Vagina (tissue), 2 donors: ENCODE measurements around the gene GRIK3. TPM values are rescaled to one million over a fixed set of nuclear protein-coding genes. Genes with fewer than 3 reads are reported as not detected.

ENCODE experiments used
- DNase-seq, 2 donors: peaks; one replicate each; pipeline ENCODE4 v3.0.0-alpha.2; 2017; ENCODE audit errors: extremely low spot score in 2 of 2
- H3K27ac ChIP-seq: fragments of 200-600 bp; sonication (generic); one replicate; pipeline ENCODE4 v1.5.1; 2019
- H3K27me3 ChIP-seq: fragments of 200-600 bp; sonication (generic); one replicate; pipeline ENCODE4 v1.5.1; 2019
- H3K36me3 ChIP-seq, 2 donors: fragments of 200-600 bp; sonication (generic); one replicate each; pipeline ENCODE4 v1.5.1; 2017 to 2019
- H3K4me1 ChIP-seq: fragments of 200-600 bp; sonication (generic); one replicate; pipeline ENCODE4 v1.5.1; 2019
- H3K4me3 ChIP-seq, 2 donors: fragments of 200-600 bp; sonication (generic); 1 replicate in 1 of 2; 2 replicates in 1 of 2; pipeline ENCODE4 v1.5.1; 2016 to 2019
- H3K9me3 ChIP-seq: fragments of 200-600 bp; sonication (generic); one replicate; pipeline ENCODE4 v1.5.1; 2019
- POLR2A ChIP-seq, 2 donors: fragments of 450-650 bp; IDR thresholded peaks; one replicate each; pipeline ENCODE4 v1.6.1; 2017; ENCODE audit warnings: antibody characterized with exemption in 2 of 2, mild to moderate bottlenecking in 2 of 2, moderate library complexity in 2 of 2
- POLR2AphosphoS5 ChIP-seq, 2 donors: sonication (generic); formaldehyde crosslinking; IDR thresholded peaks; one replicate each; pipeline ENCODE4 v1.9.0; 2017; ENCODE audit warnings: antibody characterized with exemption in 2 of 2, mild to moderate bottlenecking in 2 of 2, low read depth in 1 of 2; ENCODE audit not compliant: insufficient read depth in 1 of 2
- intact Hi-C: fragments of 100-400 bp; cut with DNase I; formaldehyde crosslinking; loops from one replicate; pipeline ENCODE4 v1.15.1; 2023
- total RNA-seq: library from RNA; depleted of rRNA; stranded (reverse); fragments of >200 nt; gene quantifications from one replicate; pipeline ENCODE4 v1.2.3, GENCODE V29; 2016
- TF ChIP-seq, protein P1 (sequence below), 3 experiments: fragments of 450-650 bp in 2 of 3; fragments of 200-600 bp in 1 of 3; sonication (generic) in 1 of 3; IDR thresholded peaks; one replicate each; pipeline ENCODE4 v1.5.1; 2017 to 2019; ENCODE audit warnings: antibody characterized with exemption in 3 of 3, mild to moderate bottlenecking in 2 of 3, moderate library complexity in 2 of 3

GRIK3 gene
- total RNA-seq, 1 donor from 2014 or later = 0.74 TPM

DNA sequence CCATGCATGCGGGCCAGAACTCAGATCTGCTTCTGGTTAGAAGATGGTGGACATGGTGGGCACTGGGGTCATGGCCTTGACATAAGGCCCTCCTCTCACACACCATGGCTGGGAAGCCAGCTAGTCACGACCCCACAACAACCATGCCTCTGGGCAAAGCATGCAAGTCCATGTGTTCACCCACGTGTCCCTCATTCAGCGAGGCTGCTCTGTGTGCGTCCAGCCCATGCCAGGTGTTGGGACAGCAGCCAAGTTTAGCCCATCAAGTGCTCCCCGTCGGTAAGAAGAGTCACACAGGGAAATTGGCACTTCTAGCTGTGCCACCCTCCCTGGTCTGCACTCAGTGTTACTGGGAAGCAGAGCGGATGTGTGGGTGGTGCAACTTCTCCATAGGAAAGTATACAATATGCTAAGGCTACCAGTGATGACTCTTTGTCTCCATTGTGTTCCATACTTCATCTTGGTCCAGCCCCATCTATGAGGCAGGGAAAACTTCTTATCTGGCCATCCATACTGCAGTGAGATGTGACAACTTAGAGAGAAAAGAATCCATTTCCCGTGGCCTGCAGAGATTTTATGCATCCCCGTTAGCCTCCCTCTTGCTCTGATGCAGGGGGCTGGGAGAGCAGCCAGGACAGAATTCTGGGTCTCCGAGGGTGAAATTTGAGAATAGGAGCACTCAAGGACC lies 198.0 kb downstream of the GRIK3 start:
- Histone ChIP-seq H3K9me3 (no peaks in the 10 kb centered on the region), H3K27ac (no peak overlapping the region), H3K27me3 (no peaks in the 10 kb centered on the region), H3K4me3 (no peak overlapping the region), H3K4me1 (no peaks in the 10 kb centered on the region), H3K36me3 (no peaks in the 10 kb centered on the region)
- intact Hi-C loops = no loop called here
- DNase-seq = no peak
- TF ChIP-seq POLR2AphosphoS5 (IDR thresholded peaks at IDR 0.05; ENCODE audit: insufficient read depth in 1 of 2, low read depth in 1 of 2) = no peak
- no peak for TF ChIP-seq POLR2A (IDR thresholded peaks at IDR 0.05)
- TF ChIP-seq, protein P1, sequence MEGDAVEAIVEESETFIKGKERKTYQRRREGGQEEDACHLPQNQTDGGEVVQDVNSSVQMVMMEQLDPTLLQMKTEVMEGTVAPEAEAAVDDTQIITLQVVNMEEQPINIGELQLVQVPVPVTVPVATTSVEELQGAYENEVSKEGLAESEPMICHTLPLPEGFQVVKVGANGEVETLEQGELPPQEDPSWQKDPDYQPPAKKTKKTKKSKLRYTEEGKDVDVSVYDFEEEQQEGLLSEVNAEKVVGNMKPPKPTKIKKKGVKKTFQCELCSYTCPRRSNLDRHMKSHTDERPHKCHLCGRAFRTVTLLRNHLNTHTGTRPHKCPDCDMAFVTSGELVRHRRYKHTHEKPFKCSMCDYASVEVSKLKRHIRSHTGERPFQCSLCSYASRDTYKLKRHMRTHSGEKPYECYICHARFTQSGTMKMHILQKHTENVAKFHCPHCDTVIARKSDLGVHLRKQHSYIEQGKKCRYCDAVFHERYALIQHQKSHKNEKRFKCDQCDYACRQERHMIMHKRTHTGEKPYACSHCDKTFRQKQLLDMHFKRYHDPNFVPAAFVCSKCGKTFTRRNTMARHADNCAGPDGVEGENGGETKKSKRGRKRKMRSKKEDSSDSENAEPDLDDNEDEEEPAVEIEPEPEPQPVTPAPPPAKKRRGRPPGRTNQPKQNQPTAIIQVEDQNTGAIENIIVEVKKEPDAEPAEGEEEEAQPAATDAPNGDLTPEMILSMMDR (IDR thresholded peaks at IDR 0.05) = no peak

DNA sequence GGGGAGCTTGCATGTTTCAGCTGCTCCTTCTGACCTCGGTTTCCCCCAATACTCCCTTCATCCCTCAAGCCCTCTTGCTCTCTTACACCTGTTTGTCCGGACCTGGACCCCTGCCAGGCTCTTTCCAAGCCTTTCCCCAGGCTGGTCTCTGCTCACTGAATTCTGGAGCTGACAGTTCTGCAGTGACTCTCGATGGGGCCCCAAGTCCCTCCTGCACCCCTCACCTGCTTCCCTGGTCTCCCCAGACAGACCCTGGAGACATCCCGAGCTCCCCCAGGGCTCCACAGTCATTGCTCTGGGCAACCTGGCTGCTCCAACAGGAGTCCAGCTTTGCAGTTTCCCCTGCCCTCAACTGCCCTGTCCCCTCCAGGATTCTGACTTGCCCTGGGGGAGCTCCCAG lies 198.6 kb downstream of the GRIK3 start:
- H3K27ac ChIP-seq = no peak overlapping the region
- intact Hi-C loops = no loop called here
- DNase-seq = no peak
- no peaks in the 10 kb centered on the region for H3K27me3 ChIP-seq
- H3K9me3 ChIP-seq = no peaks in the 10 kb centered on the region
- TF ChIP-seq POLR2A (IDR thresholded peaks at IDR 0.05) = no peak
- TF ChIP-seq, protein P1 (IDR thresholded peaks at IDR 0.05) = no peak
- TF ChIP-seq POLR2AphosphoS5 (IDR thresholded peaks at IDR 0.05; ENCODE audit: insufficient read depth in 1 of 2, low read depth in 1 of 2) = no peak
- no peaks in the 10 kb centered on the region for H3K4me1 ChIP-seq
- no peak overlapping the region for H3K4me3 ChIP-seq
- H3K36me3 ChIP-seq = no peaks in the 10 kb centered on the region

DNA sequence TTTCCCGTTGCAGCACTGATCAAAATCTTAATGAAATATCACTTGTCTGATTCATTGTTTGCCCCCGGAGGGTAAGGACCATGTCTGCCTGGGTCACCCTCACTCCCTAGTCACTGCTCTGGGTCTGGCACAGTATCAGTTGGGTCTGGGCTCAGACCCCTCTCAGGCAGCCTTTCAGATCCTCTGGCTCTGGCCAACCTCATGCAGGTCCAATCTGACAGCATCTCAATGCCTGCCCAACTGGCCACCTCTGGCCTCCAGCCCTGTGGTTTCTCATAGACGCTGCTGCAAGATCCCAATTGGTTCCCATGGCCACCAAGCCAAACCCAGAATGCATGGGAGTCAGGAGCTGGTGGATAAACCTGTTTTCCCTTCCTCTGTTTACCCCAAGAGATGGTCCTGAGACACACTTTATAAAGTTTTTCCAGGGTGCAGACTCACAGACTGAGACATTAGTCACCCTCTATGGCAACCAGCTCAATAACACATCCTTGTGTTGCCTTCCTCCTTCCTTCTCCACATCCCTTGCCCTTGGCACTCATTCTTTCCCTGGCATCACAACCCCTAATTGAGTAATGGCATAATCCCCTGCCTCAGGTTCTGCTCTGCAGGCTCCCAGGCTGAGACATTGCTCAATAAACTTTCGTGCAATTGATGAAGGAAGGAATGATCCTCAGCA lies 199.2 kb downstream of the GRIK3 start:
- intact Hi-C loops = no loop called here
- Histone ChIP-seq H3K4me3 (no peak overlapping the region), H3K27me3 (no peaks in the 10 kb centered on the region), H3K36me3 (no peaks in the 10 kb centered on the region), H3K27ac (no peak overlapping the region), H3K4me1 (no peaks in the 10 kb centered on the region), H3K9me3 (no peaks in the 10 kb centered on the region)
- DNase-seq = no peak
- TF ChIP-seq POLR2AphosphoS5 (IDR thresholded peaks at IDR 0.05; ENCODE audit: insufficient read depth in 1 of 2, low read depth in 1 of 2) = no peak
- TF ChIP-seq POLR2A (IDR thresholded peaks at IDR 0.05) = no peak
- TF ChIP-seq, protein P1 (IDR thresholded peaks at IDR 0.05) = no peak

DNA sequence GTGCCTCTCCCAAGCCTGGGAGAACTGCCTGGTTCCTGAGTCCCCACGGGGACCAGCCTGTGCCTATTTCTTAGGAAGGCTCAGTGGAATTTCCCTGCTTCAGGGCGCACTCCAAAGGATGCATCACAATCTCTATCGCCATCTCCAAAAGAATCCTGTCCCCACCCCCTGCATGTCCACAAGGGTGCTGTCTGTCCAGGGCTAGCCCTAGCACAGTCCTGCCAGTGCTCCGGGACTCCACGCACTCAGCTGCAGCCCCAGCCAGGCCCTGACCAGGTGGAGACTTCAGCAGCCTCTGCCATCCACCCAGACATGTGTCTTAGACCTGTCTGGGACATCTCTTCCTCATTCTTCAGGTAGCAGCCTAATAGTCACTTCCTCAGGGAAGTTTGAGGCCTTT lies 199.7 kb downstream of the GRIK3 start:
- no peak overlapping the region for H3K27ac ChIP-seq
- no peaks in the 10 kb centered on the region for H3K4me1 ChIP-seq
- H3K4me3 ChIP-seq = no peak overlapping the region
- H3K36me3 ChIP-seq = no peaks in the 10 kb centered on the region
- intact Hi-C loops = no loop called here
- no peaks in the 10 kb centered on the region for H3K9me3 ChIP-seq
- H3K27me3 ChIP-seq = no peaks in the 10 kb centered on the region
- no peak for DNase-seq
- TF ChIP-seq, protein P1 (IDR thresholded peaks at IDR 0.05) = no peak
- TF ChIP-seq POLR2AphosphoS5 (IDR thresholded peaks at IDR 0.05; ENCODE audit: insufficient read depth in 1 of 2, low read depth in 1 of 2) = no peak
- TF ChIP-seq POLR2A (IDR thresholded peaks at IDR 0.05) = no peak
